Measurements from ENCODE around the gene FHIT.

GRCh38 chr3:60391292-60391691 lies 860.0 kb downstream of the FHIT start:
- TF ChIP-seq CTCF (IDR thresholded peaks at IDR 0.05; ENCODE audit: poor library complexity) (no peak), EZH2 (IDR thresholded peaks at IDR 0.05; ENCODE audit: borderline replicate concordance) (no peak), EZH2phosphoT487 (IDR thresholded peaks at IDR 0.05; ENCODE audit: low read depth, severe bottlenecking, unreplicated experiment) (no peak)

Measured in hepatocyte (in vitro differentiated cells).